Endothelial cell (in vitro differentiated cells): Measurements from ENCODE around the gene TRIOBP. TPM values are rescaled to one million over a fixed set of nuclear protein-coding genes. Genes with fewer than 3 reads are reported as not detected.
A peak's percentile ranks its signal among the peaks of the same experiment; 100 is the strongest.
"Not testable (repeated sequence)": the region's sequence is repeated elsewhere in the genome, so short reads cannot be mapped to it uniquely, and the experiment has no call there.

Source experiments
- DNase-seq: peaks from one replicate; pipeline ENCODE4 v3.0.0; 2021; ENCODE audit warnings: low spot score
- H3K27ac Mint-ChIP-seq: one replicate; pipeline ENCODE4 v1.8.0; 2021; ENCODE audit warnings: mixed read lengths, inconsistent platforms; ENCODE audit not compliant: unreplicated experiment
- H3K27me3 Mint-ChIP-seq: one replicate; pipeline ENCODE4 v1.8.0; 2021; ENCODE audit warnings: mild to moderate bottlenecking, moderate library complexity, mixed read lengths, inconsistent platforms; ENCODE audit not compliant: unreplicated experiment
- H3K36me3 Mint-ChIP-seq: one replicate; pipeline ENCODE4 v1.8.0; 2021; ENCODE audit warnings: mild to moderate bottlenecking, low read depth, mixed read lengths, inconsistent platforms; ENCODE audit not compliant: unreplicated experiment
- H3K4me1 Mint-ChIP-seq: one replicate; pipeline ENCODE4 v1.8.0; 2021; ENCODE audit warnings: mild to moderate bottlenecking, mixed read lengths, inconsistent platforms; ENCODE audit not compliant: unreplicated experiment
- H3K4me3 Mint-ChIP-seq: one replicate; pipeline ENCODE4 v1.8.0; 2021; ENCODE audit warnings: mild to moderate bottlenecking, mixed read lengths, inconsistent platforms; ENCODE audit not compliant: unreplicated experiment
- H3K9me3 Mint-ChIP-seq: one replicate; pipeline ENCODE4 v1.8.0; 2021; ENCODE audit warnings: mixed read lengths, inconsistent platforms; ENCODE audit not compliant: unreplicated experiment
- CTCF ChIP-seq: fragments of 200-600 bp; sonication (generic); IDR thresholded peaks from one replicate; pipeline ENCODE4 v1.5.0; 2021; ENCODE audit warnings: antibody characterized with exemption; ENCODE audit not compliant: unreplicated experiment
- total RNA-seq: library from RNA; stranded (reverse); fragmentation: NEBNext Ultra II Directional; extraction: Animal tissue kit (Norgen Biotek cat#: 25700); gene quantifications from one replicate; pipeline ENCODE4 v1.2.1, GENCODE V29; 2021; ENCODE audit not compliant: unreplicated experiment

The TRIOBP gene
- total RNA-seq, 1 donor from 2014 or later: 110 TPM

- TF ChIP-seq CTCF: no peak
- Mint-ChIP-seq H3K36me3 (peaks cover 6% of the 10 kb centered on the region), H3K27ac (no peak overlapping the region), H3K4me1 (peaks cover 13% of the 10 kb centered on the region), H3K27me3 (peaks cover 8% of the 10 kb centered on the region), H3K4me3 (no peak overlapping the region), H3K9me3 (no peaks in the 10 kb centered on the region)
- DNase-seq: no peak
Measured at GRCh38 chr22:37654563-37655251, 42.1 kb upstream of the TRIOBP start.

- no peaks in the 10 kb centered on the region for H3K9me3 Mint-ChIP-seq
- H3K27me3 Mint-ChIP-seq: peaks cover 9% of the 10 kb centered on the region
- H3K4me3 Mint-ChIP-seq: no peak overlapping the region
- H3K36me3 Mint-ChIP-seq: peaks cover 3% of the 10 kb centered on the region
- DNase-seq: no peak
- TF ChIP-seq CTCF: no peak
- no peak overlapping the region for H3K27ac Mint-ChIP-seq
- H3K4me1 Mint-ChIP-seq: peaks cover 14% of the 10 kb centered on the region
Measured at GRCh38 chr22:37655252-37655563, 41.6 kb upstream of the TRIOBP start.

- not testable (repeated sequence) for H3K4me3 Mint-ChIP-seq, H3K36me3 Mint-ChIP-seq, H3K9me3 Mint-ChIP-seq, DNase-seq, H3K27ac Mint-ChIP-seq
- peaks cover 14% of the 10 kb centered on the region for H3K4me1 Mint-ChIP-seq
- H3K27me3 Mint-ChIP-seq: peaks cover 11% of the 10 kb centered on the region
Measured at GRCh38 chr22:37656583-37656982, 40.3 kb upstream of the TRIOBP start.

GRCh38 chr22:37657590-37658132 is 39.2 kb upstream of the TRIOBP start:
- Mint-ChIP-seq H3K4me1 (peaks cover 14% of the 10 kb centered on the region), H3K36me3 (no peaks in the 10 kb centered on the region), H3K27me3 (peaks cover 11% of the 10 kb centered on the region), H3K9me3 (no peaks in the 10 kb centered on the region), H3K4me3 (peak overlapping the region; percentile 94), H3K27ac (peak overlapping the region; percentile 84)
- no peak for TF ChIP-seq CTCF
- no peak for DNase-seq

GRCh38 chr22:37658133-37659065 is 38.4 kb upstream of the TRIOBP start, which contains the start of gene PDXP:
TSS of gene PDXP (plus strand) at chr22:37658723. CDS start at chr22:37658783, 60 bp downstream.
- no peak for TF ChIP-seq CTCF
- Mint-ChIP-seq H3K27me3 (peaks cover 11% of the 10 kb centered on the region), H3K4me1 (peaks cover 14% of the 10 kb centered on the region), H3K27ac (peak within 1 kb of the TSS; percentile 84), H3K9me3 (no peaks in the 10 kb centered on the region), H3K36me3 (no peaks in the 10 kb centered on the region), H3K4me3 (peak within 1 kb of the TSS; percentile 94)
- DNase-seq: peak; percentile 99
